Astrocyte (in vitro differentiated cells and primary cell): Measurements from ENCODE around the gene NEURL1. TPM values are rescaled to one million over a fixed set of nuclear protein-coding genes. Genes with fewer than 3 reads are reported as not detected.

Experiments used
- DNase-seq: peaks from one replicate; pipeline ENCODE4 v3.0.0-alpha.2; 2010; ENCODE audit warnings: low read depth
- FAIRE-seq: peaks from 2 replicates; lab custom pipeline; 2011; peaks lifted over from hg19 to GRCh38; lab: Jason Lieb, UNC
- H2AFZ ChIP-seq: 2 replicates; pipeline ENCODE4 v1.6.0; 2012; ENCODE audit warnings: low read depth, low read length, inconsistent platforms
- H3K27ac ChIP-seq: 2 replicates; pipeline ENCODE4 v1.5.1; 2011; ENCODE audit warnings: low read depth, low read length, inconsistent platforms
- H3K27me3 ChIP-seq: 2 replicates; pipeline ENCODE4 v1.6.0; 2011; ENCODE audit warnings: low read length, inconsistent platforms; ENCODE audit not compliant: insufficient read depth
- H3K36me3 ChIP-seq: 2 replicates; pipeline ENCODE4 v1.5.1; 2011; ENCODE audit warnings: low read length, inconsistent platforms; ENCODE audit not compliant: insufficient read depth
- H3K4me1 ChIP-seq: 2 replicates; pipeline ENCODE4 v1.5.1; 2011; ENCODE audit warnings: low read length, inconsistent platforms; ENCODE audit not compliant: insufficient read depth
- H3K4me2 ChIP-seq: 2 replicates; pipeline ENCODE4 v1.6.0; 2012; ENCODE audit warnings: low read length, inconsistent platforms
- H3K4me3 ChIP-seq: 2 replicates; pipeline ENCODE4 v1.5.1; 2011; ENCODE audit warnings: low read depth, mild to moderate bottlenecking, low read length, inconsistent platforms; ENCODE audit not compliant: insufficient read depth
- H3K79me2 ChIP-seq: 2 replicates; pipeline ENCODE4 v1.6.0; 2012; ENCODE audit warnings: mild to moderate bottlenecking, low read length, inconsistent platforms; ENCODE audit not compliant: insufficient read depth
- H3K9ac ChIP-seq: 2 replicates; pipeline ENCODE4 v1.6.0; 2012; ENCODE audit warnings: mild to moderate bottlenecking, low read length, inconsistent platforms
- H3K9me3 ChIP-seq: 2 replicates; pipeline ENCODE4 v1.5.1; 2012; ENCODE audit warnings: low read depth, mild to moderate bottlenecking, low read length, inconsistent platforms; ENCODE audit not compliant: insufficient read depth
- H4K20me1 ChIP-seq: 2 replicates; pipeline ENCODE4 v1.6.0; 2012; ENCODE audit warnings: low read length, inconsistent platforms; ENCODE audit not compliant: insufficient read depth
- H3K27ac Mint-ChIP-seq: one replicate; pipeline ENCODE4 v1.8.0; 2021; ENCODE audit warnings: mild to moderate bottlenecking, mixed read lengths; ENCODE audit not compliant: unreplicated experiment
- H3K27me3 Mint-ChIP-seq: one replicate; pipeline ENCODE4 v1.8.0; 2021; ENCODE audit warnings: low read depth, mixed read lengths; ENCODE audit not compliant: unreplicated experiment
- H3K36me3 Mint-ChIP-seq: one replicate; pipeline ENCODE4 v1.8.0; 2021; ENCODE audit warnings: low read depth, mixed read lengths; ENCODE audit not compliant: unreplicated experiment
- H3K4me1 Mint-ChIP-seq: one replicate; pipeline ENCODE4 v1.8.0; 2021; ENCODE audit warnings: low read depth, mixed read lengths; ENCODE audit not compliant: unreplicated experiment
- H3K4me3 Mint-ChIP-seq: one replicate; pipeline ENCODE4 v1.8.0; 2021; ENCODE audit warnings: mild to moderate bottlenecking, moderate library complexity, mixed read lengths; ENCODE audit not compliant: unreplicated experiment
- H3K9me3 Mint-ChIP-seq: one replicate; pipeline ENCODE4 v1.8.0; 2021; ENCODE audit warnings: mild to moderate bottlenecking, mixed read lengths; ENCODE audit not compliant: unreplicated experiment
- EZH2 ChIP-seq: IDR thresholded peaks from 2 replicates; pipeline ENCODE4 v1.6.1; 2012; ENCODE audit warnings: mild to moderate bottlenecking, low read length, inconsistent platforms; ENCODE audit not compliant: insufficient read depth
- total RNA-seq: library from RNA; stranded (reverse); gene quantifications from 2 replicates; pipeline ENCODE4 v1.2.1, GENCODE V29; 2021
- TF ChIP-seq, protein P1 (sequence below): IDR thresholded peaks from 2 replicates; pipeline ENCODE4 v1.5.1; 2011; ENCODE audit warnings: low read depth, mild to moderate bottlenecking, inconsistent platforms, low read length, moderate library complexity; ENCODE audit not compliant: insufficient read depth

Gene NEURL1
- total RNA-seq, 1 donor from 2014 or later: 1.5 TPM

- Histone ChIP-seq H2AFZ (no peak overlapping the region), H3K4me3 (no peak overlapping the region), H3K4me1 (no peaks in the 10 kb centered on the region), H3K4me2 (no peak overlapping the region), H3K9me3 (peaks cover 8% of the 10 kb centered on the region), H3K27me3 (peaks cover 14% of the 10 kb centered on the region), H3K27ac (no peak overlapping the region), H4K20me1 (peaks cover 18% of the 10 kb centered on the region), H3K79me2 (no peaks in the 10 kb centered on the region), H3K36me3 (no peaks in the 10 kb centered on the region), H3K9ac (no peak overlapping the region)
- TF ChIP-seq EZH2: no peak
- TF ChIP-seq, protein P1, sequence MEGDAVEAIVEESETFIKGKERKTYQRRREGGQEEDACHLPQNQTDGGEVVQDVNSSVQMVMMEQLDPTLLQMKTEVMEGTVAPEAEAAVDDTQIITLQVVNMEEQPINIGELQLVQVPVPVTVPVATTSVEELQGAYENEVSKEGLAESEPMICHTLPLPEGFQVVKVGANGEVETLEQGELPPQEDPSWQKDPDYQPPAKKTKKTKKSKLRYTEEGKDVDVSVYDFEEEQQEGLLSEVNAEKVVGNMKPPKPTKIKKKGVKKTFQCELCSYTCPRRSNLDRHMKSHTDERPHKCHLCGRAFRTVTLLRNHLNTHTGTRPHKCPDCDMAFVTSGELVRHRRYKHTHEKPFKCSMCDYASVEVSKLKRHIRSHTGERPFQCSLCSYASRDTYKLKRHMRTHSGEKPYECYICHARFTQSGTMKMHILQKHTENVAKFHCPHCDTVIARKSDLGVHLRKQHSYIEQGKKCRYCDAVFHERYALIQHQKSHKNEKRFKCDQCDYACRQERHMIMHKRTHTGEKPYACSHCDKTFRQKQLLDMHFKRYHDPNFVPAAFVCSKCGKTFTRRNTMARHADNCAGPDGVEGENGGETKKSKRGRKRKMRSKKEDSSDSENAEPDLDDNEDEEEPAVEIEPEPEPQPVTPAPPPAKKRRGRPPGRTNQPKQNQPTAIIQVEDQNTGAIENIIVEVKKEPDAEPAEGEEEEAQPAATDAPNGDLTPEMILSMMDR: no peak
- Mint-ChIP-seq H3K4me1 (no peaks in the 10 kb centered on the region), H3K27ac (no peak overlapping the region), H3K9me3 (peaks cover 11% of the 10 kb centered on the region), H3K36me3 (peaks cover 8% of the 10 kb centered on the region), H3K4me3 (no peak overlapping the region), H3K27me3 (peaks cover 40% of the 10 kb centered on the region)
- FAIRE-seq (no peak), DNase-seq (no peak)
Measured at GRCh38 chr10:103589074-103589630, 95.6 kb downstream of the NEURL1 start.

DNA sequence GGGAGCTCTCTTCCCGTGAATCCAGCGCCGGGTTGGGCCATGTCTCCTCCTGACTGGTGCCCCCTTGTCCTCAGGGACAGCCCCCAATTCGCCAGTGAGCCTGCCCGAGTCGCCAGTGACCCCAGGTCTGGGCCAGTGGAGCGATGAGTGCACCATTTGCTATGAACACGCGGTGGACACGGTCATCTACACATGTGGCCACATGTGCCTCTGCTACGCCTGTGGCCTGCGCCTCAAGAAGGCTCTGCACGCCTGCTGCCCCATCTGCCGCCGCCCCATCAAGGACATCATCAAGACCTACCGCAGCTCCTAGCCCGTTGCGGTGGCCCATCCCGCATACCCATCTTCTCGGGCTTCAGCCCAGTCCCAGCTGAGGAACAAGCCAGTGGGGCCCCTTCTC is 96.6 kb downstream of the NEURL1 start:
- Histone ChIP-seq H3K27ac (no peak overlapping the region), H2AFZ (no peak overlapping the region), H3K27me3 (peaks cover 9% of the 10 kb centered on the region), H3K4me2 (no peak overlapping the region), H3K9me3 (peaks cover 3% of the 10 kb centered on the region), H3K79me2 (no peaks in the 10 kb centered on the region), H3K9ac (no peak overlapping the region), H3K4me3 (no peak overlapping the region), H3K4me1 (no peaks in the 10 kb centered on the region), H3K36me3 (no peaks in the 10 kb centered on the region), H4K20me1 (peaks cover 24% of the 10 kb centered on the region)
- no peaks in the 10 kb centered on the region for H3K4me1 Mint-ChIP-seq
- H3K27me3 Mint-ChIP-seq: peaks cover 41% of the 10 kb centered on the region
- H3K9me3 Mint-ChIP-seq: peaks cover 11% of the 10 kb centered on the region
- no peak for TF ChIP-seq EZH2
- no peak overlapping the region for H3K27ac Mint-ChIP-seq
- FAIRE-seq (no peak), DNase-seq (no peak)
- peaks cover 8% of the 10 kb centered on the region for H3K36me3 Mint-ChIP-seq
- H3K4me3 Mint-ChIP-seq: no peak overlapping the region

DNA sequence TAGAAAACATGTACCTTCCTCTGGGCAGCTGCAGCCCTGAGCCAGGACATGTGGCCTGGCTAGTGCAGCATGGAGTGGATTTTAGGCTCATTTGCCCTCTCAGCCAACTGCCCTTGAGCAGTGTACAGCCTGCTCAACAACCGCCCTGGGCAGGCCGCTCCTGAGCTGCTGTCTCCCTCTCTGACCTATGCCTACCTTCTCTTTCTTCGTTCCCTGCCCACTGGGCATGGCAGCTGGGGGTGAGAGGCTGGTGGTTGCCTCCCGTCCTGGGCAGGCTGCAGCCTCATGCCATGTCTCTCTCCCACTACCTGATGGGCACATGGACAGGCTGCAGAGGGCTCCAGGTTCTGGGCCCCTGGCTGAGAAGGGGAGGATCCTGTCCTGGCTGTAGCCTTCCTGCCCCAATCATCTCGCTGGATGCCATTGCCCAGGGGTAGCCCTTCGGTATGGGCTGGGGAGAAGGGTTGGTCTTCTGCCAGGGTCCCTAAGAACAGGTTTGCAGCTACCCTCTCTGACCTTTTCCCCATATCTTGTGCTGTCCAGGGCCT is 97.3 kb downstream of the NEURL1 start:
- Mint-ChIP-seq H3K4me1 (no peaks in the 10 kb centered on the region), H3K4me3 (no peak overlapping the region), H3K36me3 (peaks cover 8% of the 10 kb centered on the region), H3K9me3 (peaks cover 11% of the 10 kb centered on the region), H3K27me3 (peaks cover 42% of the 10 kb centered on the region), H3K27ac (no peak overlapping the region)
- Histone ChIP-seq H3K36me3 (no peaks in the 10 kb centered on the region), H3K4me3 (no peak overlapping the region), H3K9ac (no peak overlapping the region), H3K9me3 (no peaks in the 10 kb centered on the region), H3K4me2 (no peak overlapping the region), H3K27me3 (peaks cover 6% of the 10 kb centered on the region), H3K4me1 (no peaks in the 10 kb centered on the region), H3K27ac (no peak overlapping the region), H2AFZ (no peak overlapping the region), H3K79me2 (no peaks in the 10 kb centered on the region), H4K20me1 (peaks cover 31% of the 10 kb centered on the region)
- no peak for FAIRE-seq
- no peak for DNase-seq
- TF ChIP-seq, protein P1: no peak
- TF ChIP-seq EZH2: no peak
